Mesenteric fat pad (tissue), 1 donor: ENCODE measurements around the gene SPDEF. TPM values are rescaled to one million over a fixed set of nuclear protein-coding genes. Genes with fewer than 3 reads are reported as not detected.

Experiments used
- DNase-seq: peaks from one replicate; pipeline ENCODE4 v3.0.0-alpha.2; 2020; ENCODE audit warnings: low spot score
- total RNA-seq: library from RNA; stranded (reverse); fragmentation: NEBNext Ultra II Directional; extraction: Animal tissue kit (Norgen Biotek cat#: 25700); gene quantifications from one replicate; pipeline ENCODE4 v1.2.1, GENCODE V29; 2021
- donor health status: DM: yes; HTN: yes; CAD: no.

The SPDEF gene
- total RNA-seq, 1 donor from 2014 or later: 0.16 TPM

- DNase-seq: no peak
Measured at GRCh38 chr6:34528996-34529664, 27.0 kb downstream of the SPDEF start.

GRCh38 chr6:34527751-34528670 is 28.1 kb downstream of the SPDEF start:
- no peak for DNase-seq

DNA sequence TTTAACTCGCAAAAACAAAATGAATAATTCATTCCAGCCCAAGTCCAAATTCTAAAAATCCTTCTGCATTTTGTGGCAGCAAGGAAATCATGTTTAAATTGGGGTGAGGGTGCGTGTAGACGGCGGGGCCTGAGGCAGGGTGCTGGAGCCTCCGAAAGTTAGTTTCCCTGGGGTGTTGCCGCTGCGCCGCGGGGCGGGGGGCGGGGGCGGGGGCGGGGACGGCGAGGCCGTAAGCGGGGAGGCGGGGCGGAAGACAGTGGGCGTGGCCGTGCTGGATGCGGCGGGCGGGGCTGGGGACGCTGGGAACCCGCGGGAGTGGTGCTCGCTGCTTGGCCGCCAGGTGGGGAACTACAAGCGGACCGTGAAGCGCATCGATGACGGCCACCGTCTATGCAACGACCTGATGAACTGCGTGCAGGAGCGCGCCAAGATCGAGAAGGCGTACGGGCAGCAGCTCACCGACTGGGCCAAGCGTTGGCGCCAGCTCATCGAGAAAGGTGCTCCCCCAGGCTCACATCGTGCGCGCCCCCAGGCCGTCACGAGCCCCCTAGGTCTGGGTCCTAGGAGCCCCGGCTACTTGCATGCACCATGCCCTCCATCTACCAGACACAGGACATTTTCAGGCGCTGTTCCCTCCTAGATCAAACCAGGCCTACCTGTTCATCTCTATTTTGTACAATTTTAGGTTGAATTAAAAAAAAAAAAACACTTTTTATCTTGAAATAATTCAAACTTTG is 29.0 kb downstream of the SPDEF start:
- DNase-seq: peak; percentile 98

DNA sequence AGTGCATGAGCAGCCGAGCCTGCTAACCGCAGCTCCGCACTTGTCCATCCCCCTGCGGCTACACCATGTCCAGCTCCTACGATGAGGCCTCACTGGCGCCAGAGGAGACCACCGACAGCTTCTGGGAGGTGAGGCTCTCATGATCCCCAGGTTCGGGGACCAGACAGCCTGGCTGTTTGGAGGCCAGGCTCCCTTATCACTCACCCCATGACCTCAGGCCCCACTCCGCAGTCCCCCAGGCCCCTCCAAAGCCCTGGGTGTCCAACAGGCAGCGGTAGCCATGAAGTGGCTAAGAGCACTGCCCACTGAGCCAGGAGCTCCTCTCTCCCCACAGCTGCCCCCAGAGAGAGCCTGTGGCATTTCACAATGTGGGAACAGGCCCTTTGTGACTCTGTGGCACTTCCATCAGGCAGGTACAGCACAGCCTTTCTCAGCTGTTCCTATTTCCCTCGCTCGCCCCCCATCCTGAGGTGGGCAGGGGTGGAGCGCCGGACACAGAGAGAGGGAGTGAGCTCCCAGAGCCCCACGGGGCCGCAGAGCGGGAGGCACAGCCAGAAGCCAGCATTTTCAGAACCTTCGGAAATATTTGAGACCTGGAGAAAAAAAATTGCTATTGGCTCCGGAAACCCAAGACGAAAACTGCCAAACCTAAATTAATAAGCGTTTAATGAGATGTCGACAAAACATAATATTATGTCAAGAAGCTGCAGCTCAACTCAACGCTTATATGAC is 29.7 kb downstream of the SPDEF start:
- DNase-seq: no peak

DNA sequence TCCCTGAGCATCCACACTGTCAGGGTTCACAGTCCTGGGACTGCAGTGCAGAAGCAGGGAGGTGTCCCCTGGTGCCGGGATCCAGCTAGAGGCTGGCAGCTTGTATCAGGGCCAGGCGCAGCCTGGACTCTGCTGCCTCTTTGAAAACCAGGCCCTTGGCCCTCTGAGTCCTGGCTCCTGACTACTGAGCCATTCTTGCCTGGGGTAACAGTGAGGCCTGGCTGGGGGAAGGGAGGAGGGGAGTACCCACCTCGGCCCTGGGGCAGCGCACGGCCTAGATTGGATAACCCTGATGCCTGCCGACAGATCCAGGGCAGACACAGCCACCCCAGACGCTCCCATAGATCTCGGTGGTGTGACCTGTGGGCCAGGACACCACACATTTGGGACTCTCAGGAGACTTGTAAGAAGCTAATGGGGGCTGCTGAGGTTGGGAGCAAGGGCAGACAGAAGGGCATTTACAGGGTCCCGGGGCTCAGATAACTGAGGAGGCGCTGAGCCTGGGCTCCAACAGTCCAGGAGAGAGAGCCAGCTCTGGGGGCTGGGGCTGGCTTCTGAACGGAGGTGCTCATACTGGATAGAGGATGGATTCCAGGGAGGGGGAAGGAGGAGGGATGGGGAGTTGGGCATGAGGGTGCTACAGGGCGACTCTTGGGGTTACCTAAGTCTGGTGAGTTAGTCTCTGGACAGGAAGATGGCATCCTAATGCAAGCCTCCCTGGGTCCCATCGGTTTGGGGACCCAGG is 30.5 kb downstream of the SPDEF start:
- DNase-seq: no peak

GRCh38 chr6:34524971-34525370 is 31.2 kb downstream of the SPDEF start:
- no peak for DNase-seq

- DNase-seq: no peak
Measured at GRCh38 chr6:34524499-34524898, 31.6 kb downstream of the SPDEF start.

GRCh38 chr6:34523441-34524206 is 32.5 kb downstream of the SPDEF start:
- DNase-seq: no peak

GRCh38 chr6:34522761-34523160 is 33.4 kb downstream of the SPDEF start:
- DNase-seq: no peak

DNA sequence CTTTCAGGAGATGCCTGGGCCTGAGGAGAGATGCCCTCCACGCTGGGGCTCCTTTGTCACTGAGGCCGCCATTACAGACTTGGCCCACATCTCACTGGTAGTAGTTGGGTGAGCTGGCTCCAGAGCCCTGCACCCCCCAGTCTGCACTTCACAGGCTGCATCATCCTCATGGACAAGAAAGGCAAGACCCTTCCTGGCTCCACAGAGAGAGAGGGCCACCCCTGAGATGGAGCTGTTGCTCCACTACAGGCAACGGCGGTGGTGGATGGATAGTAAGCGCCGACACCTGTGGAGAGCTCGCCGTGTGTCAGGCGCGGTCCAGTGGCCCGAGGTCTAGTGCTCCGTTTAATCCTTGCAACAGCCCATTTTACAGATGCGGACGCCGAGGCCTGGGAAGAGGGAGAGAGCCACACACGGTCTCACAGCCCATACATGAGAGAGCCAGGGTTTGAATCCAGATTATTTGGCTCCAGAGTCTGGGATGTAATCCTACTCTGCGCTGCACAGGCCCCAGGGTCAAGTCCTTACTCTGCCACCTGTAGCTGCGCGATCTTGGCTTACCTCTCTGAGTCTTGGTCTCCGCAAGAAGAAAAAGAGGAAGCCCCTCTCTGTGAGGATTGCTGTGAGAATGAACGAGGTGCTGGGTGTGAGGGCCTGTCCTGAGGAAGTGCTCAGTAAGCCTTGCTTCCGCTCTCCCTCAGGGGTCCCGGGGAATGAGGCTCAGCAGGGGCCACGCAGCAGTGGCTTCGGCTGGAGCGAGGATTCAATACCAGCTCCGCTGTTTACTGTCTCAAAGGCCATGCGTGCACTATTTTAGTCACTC is 34.5 kb downstream of the SPDEF start:
- DNase-seq: no peak

GRCh38 chr6:34520645-34521462 is 35.3 kb downstream of the SPDEF start:
- DNase-seq: no peak

DNA sequence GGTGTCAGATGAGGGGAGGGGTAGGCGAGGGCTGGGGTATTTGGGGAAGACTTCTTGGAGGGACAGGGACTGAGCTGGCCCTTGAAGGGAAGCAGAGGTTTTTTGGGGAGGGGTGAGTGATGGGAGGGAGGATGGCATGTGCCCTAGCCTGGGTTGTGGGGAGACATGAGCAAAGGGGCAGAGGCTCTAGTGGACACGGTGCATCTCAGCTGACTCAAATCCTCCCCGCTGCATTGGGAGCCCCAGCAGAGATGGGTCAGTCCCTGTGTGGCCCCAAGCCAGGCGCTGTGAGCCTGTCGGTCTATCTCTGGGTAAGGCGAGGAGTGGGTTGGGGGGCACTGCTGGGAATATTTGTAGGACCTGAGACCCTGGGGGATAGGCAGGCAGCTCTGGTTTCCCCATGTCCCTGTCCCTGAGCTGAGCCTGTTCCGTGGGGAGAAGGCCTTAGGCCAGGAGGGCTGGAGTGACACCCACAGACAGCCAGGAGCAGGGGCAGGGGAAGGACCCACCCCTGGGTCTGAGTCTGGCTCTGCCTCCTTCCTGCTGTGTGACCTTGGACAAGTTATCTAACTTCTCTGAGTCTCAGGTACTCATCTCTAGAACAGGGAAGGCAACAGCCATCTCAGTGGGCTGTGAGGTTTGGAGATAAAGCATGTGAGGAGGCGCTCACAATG is 36.0 kb downstream of the SPDEF start:
- no peak for DNase-seq

- peak; percentile 11 for DNase-seq
Measured at GRCh38 chr6:34518669-34519365, 37.3 kb downstream of the SPDEF start.

DNA sequence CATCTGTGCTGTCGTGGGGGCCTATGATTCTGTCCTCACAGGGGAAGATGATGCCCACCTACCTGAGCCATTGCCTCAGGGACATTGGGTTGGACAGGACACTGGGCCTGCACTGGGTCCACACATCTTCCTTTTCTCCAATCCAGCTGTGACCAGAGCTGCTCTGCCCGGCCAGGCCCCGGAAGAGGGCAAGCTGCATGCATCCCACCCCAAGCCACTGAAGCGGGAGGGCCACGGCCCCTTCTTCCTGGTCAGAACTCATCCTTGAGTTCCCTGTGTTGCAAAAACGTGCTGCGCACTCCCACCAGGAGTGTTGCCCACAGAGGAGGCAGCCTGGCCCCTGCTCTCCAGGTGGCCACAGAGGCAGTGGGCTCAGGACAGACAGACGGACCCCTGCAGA is 38.2 kb downstream of the SPDEF start:
- DNase-seq: peak; percentile 55

GRCh38 chr6:34517461-34517881 is 38.7 kb downstream of the SPDEF start:
- peak; percentile 18 for DNase-seq
